Stimulated activated CD8-positive, alpha-beta memory T cell treated with anti-CD3 and anti-CD28 coated beads, Interleukin-12 subunit alpha, Interleukin-12 subunit beta, amount 100 ng/mL, for 24 hours (primary cell): ENCODE results near the gene PSMB2.

Experiments
- DNase-seq: peaks from one replicate; pipeline ENCODE4 v3.0.0-alpha.2; 2020; ENCODE audit errors: extremely low read depth

The PSMB2 gene

GRCh38 chr1:35556484-35557117 lies 84.7 kb downstream of the PSMB2 start:
- no peak for DNase-seq

DNA sequence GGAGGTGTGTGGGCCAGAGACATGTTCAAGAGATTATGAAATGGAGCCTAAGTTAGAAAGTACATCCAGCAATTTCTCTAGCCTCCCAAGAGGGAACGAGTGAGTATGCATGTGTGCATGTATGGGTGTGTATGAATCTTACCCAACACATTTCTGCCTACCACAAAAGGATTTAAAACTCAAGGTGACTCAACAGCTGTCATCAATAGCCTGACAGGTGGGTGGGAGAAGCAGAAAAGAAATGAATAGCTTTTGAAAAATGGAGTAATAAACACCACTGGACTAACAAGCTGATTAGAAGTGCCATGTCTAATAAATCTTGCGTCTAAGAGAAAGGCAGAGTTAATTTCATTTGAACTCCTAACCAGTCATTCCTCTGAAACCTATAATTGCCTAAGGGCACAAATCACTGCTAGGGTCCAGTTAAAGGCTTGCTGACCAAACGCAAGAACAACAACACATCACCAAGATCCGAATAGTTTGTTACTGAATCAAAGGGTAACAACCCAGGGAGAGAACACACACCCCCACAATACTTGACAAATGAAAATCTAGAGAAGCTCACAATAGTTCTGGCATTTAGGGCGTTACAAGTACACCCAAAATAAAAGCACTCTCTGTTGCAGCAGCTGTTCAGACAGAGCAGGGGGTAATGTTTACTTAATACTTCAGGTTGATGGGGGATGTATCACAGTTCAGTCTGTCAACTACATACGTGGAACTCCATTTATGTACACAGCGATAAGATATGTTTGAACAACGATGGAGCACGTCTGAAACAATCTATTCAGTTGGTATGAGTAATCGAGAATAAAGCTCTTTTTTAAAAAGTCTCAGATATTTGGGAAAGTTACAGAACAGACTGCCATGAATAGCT lies 85.5 kb downstream of the PSMB2 start:
- no peak for DNase-seq

DNA sequence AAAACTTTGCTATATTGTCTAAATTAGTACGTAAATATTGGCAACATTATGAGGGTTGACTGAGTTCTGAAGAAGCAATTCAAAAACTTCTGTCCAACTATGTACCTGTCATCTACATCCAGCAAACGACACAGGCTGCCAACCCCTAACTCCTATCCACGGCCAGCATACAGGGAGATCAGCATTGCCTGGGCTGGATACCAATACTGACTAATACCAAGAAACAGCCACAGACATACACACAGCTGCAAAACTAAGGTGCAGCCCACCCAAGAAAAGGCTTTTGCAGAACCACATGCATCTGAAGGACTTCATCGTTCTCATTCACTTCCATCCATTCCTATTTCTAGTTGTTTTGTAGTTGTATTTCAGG lies 86.1 kb downstream of the PSMB2 start:
- no peak for DNase-seq

- DNase-seq: no peak
Measured at GRCh38 chr1:35554266-35555211, 86.8 kb downstream of the PSMB2 start.

GRCh38 chr1:35553851-35554250 lies 87.5 kb downstream of the PSMB2 start:
- no peak for DNase-seq
